Renal cortex interstitium (tissue), 11 donors: ENCODE results near the gene MRPS18A. TPM values are rescaled to one million over a fixed set of nuclear protein-coding genes. Genes with fewer than 3 reads are reported as not detected.
A peak's percentile ranks its signal among the peaks of the same experiment; 100 is the strongest.
"Not testable (repeated sequence)": the region's sequence is repeated elsewhere in the genome, so short reads cannot be mapped to it uniquely, and the experiment has no call there.

Experiments
- DNase-seq, 11 donors: peaks; one replicate each; pipeline ENCODE4 v3.0.0-alpha.2; 2013; ENCODE audit warnings: low read depth in 9 of 11, low spot score in 4 of 11; ENCODE audit errors: extremely low read depth in 1 of 11
- polyA plus RNA-seq, 3 donors: library from polyadenylated mRNA; unstranded; fragments of 120-200 nt; gene quantifications; one replicate each; pipeline ENCODE4 v1.2.1, GENCODE V29; 2013; ENCODE audit not compliant: insufficient read length in 3 of 3

MRPS18A gene
- polyA plus RNA-seq, 3 donors, result 43.4 to 49.2 (median 48.0) TPM

DNA sequence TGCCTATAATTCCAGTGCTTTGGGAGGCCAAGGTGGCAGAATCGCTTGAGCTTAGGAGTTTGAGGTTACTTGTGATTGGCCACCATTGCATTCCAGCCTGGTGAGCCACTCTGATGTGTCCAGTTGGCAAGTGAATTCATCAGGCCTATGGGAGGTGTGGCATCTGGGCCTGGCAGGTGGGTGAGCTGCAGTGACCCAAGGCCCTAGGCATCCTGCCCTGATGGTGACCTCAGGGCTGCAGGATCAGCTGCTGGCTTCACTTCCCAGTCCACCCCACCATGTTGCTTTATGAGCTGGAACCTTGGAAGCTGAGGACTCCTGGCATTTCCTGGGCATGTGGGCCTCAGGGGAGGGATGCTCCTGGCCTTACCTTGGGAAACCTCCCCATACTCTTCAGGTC lies 22.2 kb downstream of the MRPS18A start:
- no peak for DNase-seq

DNA sequence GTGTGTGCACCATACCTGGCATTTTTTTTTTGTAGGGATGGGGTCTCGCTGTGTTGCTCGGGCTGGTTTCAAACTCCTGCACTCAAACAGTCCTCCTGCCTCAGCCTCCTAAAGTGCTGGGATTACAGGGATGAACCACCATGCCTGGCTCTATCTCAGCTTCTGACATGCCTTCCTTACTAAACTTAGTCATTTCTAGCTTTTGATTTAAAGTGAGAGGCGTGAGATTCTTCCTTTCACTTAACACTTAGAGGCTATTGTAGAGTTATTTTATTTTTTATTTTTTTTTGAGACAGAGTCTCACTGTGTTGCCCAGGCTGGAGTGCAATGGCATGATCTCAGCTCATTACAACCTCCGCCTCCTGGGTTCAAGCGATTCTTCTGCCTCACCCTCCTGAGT lies 24.6 kb downstream of the MRPS18A start:
- DNase-seq, result not testable (repeated sequence)

DNA sequence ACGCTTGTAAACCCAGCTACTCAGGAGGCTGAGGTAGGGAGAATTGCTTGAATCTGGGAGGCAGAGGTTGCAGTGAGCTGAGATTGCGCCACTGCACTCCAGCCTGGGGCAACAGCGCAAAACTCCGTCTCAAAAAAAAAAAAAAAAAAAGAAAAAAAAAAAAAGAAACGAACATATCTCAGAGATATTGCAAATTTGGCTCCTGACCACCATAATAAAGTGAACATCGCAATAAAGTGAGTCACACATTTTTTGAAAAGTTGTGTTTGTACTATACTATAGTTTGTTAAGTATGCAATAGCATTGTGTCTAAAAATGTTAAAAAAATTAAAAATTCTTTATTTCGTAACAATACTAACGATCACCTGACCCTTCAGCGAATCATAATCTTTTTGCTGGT lies 29.4 kb downstream of the MRPS18A start:
- DNase-seq, result no peak

DNA sequence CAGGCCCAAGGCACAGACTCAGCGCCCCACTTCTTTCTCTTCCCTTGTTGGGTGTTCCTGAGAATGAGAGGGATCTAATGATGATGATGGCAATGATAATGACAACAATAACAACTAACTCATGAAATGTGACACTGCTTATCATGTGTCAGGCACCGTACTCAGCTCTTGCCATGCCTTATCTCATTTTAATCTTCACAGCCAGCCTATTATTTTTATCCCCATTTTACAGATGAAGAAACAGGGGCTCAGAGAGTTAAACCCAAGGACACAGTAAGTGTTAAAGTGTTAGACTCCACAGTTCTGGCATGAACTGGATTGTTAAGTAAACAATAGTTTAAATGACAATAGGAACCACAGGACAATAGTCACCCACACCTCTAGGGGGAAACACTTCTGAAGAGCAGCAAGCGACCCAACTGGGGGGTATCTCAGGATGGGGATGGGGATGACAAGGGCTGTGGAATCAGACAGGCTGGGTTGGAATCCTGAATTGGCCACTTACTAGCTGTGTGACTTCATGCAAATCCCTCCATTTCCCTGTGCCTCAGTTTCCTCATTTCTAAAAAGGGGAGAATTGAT lies 30.3 kb downstream of the MRPS18A start:
- no peak for DNase-seq

DNA sequence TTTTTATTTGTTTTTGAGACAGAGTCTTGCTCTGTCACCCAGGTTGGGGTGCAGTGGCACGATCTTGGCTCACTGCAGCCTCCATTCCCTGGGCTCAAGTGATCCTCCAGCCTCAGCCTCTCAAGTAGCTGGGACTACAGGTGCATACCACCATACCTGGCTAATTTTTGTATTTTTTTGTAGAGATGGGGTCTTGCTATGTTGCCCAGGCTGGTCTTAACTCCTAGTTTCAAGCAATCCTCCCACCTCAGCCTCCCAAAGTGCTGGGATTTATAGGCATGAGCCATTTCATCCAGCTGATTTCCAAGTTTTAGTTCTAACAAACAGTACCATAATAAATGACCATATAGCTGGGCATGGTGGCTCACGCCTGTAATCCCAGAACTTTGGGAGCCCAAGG lies 34.8 kb downstream of the MRPS18A start:
- DNase-seq, result not testable (repeated sequence)

DNA sequence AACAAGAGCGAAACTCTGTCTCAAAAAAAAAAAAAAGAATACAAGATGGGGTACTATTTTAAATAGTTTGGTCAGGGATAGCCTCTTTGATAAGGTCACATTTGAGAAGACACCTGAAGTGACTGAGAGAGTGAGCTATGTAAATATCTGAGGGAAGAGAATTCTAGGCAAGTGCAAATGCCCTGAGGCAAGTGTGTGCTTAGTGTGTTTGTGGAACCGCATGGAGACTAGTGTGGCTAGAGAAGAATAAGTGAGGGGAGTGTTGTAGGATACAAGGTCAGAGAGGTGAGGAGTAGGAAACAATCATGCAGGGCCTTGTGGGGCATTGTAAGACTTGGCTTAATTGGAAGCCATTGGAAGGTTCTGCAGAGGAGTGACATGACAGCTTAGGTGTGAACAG lies 39.3 kb downstream of the MRPS18A start:
- no peak for DNase-seq

DNA sequence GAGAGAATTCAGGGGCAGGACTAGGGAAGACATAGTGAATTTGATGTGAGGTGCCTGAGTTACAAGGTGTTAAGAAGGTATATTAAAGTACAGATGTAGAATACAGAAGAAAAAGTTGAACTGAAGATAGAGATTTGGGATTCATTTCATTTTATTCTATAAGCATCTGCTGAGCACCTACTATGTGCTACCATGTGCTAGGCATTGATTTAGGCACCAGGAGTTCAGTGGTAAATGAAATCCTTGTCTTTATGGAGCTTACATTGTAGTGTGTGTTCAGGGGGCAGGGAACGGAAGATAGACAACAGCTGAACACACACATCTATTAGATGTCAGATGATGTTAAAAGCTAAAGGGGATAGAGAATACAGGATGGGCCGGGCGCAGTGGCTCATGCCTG lies 40.0 kb downstream of the MRPS18A start:
- no peak for DNase-seq

DNA sequence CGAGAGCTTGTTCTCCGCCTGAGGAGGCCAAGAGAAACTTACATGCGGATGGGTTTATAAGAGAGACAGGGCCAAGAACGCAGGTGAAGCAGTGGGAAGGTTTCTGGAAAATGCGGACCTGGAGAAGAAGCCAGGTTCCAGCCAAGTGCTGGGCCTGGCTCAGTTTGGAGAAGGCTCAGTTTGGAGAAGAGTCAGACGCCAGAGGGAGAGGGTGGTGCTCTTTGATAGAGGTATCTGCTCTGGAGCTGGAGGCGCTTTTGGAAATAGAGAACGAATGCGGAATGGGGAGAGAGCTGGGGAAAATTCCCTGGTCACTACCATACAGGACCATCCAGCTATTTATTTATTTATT lies 42.0 kb downstream of the MRPS18A start:
- DNase-seq, result no peak

DNA sequence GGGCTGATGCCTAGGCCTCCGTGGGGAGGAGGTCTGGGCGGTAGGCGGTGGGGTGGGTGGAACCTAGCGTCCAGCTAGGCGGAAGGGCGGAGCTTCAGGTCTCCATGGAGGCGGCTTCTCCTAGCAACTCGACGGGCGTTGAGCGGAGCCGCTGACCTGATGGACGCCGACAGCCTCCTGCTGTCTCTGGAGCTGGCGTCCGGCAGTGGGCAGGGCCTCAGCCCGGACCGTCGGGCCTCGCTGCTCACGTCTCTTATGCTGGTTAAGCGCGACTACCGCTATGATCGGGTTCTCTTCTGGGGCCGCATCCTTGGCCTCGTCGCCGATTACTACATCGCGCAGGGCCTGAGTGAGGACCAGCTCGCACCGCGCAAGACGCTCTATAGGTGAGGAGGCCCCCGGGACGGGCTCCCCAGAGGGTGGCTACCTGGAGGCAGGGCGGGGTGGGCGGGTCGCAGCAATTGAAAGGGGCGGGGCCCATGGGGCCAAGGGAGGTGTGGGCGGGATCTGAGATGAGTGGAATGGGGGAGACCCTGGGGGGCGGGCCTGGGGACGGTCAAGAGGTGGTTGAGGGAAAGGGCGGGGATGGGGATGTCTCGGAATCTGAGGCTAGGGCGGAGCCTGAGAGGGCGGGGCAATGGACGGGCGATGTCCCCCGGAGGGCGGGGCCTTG lies 42.5 kb downstream of the MRPS18A start, which contains the start of gene RSPH9:
Gene RSPH9, plus strand, starts transcription at position 97 of the 673 bp plus-strand sequence. Its CDS starts 63 bp downstream, at position 160.
- DNase-seq, result peak in 4 of 11 donors; percentile 45 to 74 (median 62)

DNA sequence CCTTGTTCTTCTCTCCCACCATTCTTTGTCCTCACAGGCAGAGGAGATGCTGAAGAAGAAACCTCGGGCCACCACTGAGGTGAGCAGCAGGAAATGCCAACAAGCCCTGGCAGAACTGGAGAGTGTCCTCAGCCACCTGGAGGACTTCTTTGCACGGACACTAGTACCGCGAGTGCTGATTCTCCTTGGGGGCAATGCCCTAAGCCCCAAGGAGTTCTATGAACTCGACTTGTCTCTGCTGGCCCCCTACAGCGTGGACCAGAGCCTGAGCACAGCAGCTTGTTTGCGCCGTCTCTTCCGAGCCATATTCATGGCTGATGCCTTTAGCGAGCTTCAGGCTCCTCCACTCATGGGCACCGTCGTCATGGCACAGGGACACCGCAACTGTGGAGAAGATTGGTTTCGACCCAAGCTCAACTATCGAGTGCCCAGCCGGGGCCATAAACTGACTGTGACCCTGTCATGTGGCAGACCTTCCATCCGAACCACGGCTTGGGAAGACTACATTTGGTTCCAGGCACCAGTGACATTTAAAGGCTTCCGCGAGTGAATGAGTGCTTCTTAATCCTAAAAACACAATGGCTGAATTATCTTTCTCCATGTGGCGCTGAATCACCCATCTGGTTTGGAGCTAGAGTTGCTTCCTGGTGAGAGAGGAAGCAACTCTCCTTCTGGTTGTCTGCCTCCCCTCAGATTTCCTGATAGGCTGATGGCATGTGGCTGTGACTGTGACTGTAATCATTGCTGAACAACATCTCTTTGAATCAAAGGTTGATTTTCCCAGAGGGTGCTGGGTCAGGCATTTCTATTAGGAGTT lies 47.4 kb downstream of the MRPS18A start:
- DNase-seq, result no peak

DNA sequence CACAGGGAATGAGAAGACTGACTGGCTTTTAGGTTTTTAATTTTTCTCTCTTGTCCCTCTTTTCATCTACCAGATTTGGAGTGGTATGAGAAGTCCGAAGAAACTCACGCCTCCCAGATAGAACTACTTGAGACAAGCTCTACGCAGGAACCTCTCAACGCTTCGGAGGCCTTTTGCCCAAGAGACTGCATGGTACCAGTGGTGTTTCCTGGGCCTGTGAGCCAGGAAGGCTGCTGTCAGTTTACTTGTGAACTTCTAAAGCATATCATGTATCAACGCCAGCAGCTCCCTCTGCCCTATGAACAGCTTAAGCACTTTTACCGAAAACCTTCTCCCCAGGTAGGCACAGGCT lies 51.3 kb downstream of the MRPS18A start:
- no peak for DNase-seq

DNA sequence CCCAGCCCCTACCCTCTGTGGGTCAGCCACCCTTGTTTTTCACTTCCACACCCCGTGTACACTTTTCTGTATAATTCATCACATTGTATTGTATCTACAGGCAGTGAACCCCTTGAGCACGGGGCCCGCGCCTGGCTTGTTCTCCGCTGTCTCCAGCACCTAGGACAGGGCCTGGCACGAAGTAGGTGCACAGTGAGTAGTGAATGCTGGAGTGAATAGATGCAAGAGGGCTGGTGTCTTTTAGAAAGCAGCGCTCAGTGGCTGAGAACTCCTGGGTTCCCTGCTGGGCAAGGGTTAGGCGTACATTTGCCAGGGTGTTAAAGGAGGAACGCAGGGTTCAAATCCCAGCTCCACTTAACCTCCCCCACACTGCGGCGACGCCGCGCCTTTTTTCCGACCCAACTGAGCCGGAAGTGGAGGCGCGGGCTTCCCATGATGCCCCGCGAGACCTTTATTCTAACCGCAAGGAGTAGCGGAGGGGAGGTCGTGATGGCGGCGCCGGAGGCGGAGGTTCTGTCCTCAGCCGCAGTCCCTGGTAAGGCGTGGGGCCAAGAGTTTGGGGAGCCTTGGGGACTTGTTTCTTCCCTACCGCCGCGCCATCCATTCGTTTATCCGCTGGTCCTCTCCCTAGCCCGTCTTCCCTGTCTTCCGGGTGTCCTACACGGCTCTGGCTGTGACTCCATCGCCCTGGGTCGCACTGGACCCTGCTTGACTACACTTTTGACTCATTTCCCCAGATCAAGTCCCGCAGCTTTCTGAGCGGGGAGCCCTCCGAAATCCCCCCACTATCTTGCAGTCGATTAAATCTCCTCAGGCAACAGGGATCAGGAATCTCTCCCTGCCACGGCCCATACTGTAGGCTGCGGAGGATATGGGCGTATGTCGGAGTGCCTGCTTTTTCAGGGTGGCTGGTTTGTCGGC lies 51.9 kb downstream of the MRPS18A start, which contains the start of gene MAD2L1BP:
Gene MAD2L1BP, plus strand, starts transcription at position 454 of the 921 bp plus-strand sequence. Its CDS starts 36 bp downstream, at position 490.
- peak in 8 of 11 donors; percentile 66 to 82 (median 76) for DNase-seq

DNA sequence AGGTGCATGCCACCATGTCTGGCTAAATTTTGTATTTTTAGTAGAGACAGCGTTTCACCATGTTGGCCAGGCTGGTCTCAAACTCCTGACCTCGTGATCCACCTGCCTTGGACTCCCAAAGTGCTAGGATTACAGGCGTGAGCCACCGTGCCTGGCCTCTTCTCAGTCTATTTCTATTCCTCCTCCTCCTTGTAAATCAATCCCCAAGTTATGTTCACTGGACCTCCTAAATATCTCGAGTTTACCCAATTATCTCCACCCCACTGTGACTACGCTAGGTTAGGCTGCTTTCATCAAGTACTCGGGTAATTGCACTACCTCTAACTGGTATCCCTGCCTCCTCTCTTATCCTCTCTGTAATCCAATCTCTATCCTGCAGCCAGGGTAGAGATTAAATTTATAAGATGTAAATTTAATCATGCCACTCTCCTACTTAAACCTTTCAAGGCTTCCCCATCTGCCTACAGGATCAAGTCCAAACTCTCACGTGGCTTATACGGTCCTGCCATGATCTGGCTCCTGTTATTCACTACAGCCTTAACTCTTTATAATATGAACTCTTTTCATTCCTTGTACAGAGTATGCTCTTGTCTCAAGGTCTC lies 52.8 kb downstream of the MRPS18A start:
- no peak for DNase-seq

DNA sequence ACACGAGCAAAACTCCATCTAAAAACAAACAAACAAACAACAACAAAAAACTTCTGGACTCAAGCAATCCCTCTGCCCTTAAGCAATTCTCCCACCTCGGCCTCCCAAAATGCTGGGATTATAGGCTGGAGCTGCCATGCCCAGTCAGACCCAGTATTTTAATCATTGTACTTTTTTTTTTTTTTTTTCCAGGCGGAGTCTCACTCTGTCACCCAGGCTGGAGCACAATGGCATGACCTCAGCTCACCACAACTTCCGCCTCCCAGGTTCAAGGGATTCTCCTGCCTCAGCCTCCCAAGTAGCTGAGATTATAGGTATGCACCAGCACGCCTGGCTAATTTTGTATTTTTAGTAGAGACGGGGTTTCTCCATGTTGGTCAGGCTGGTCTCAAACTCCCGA lies 54.6 kb downstream of the MRPS18A start:
- DNase-seq, result not testable (repeated sequence)

DNA sequence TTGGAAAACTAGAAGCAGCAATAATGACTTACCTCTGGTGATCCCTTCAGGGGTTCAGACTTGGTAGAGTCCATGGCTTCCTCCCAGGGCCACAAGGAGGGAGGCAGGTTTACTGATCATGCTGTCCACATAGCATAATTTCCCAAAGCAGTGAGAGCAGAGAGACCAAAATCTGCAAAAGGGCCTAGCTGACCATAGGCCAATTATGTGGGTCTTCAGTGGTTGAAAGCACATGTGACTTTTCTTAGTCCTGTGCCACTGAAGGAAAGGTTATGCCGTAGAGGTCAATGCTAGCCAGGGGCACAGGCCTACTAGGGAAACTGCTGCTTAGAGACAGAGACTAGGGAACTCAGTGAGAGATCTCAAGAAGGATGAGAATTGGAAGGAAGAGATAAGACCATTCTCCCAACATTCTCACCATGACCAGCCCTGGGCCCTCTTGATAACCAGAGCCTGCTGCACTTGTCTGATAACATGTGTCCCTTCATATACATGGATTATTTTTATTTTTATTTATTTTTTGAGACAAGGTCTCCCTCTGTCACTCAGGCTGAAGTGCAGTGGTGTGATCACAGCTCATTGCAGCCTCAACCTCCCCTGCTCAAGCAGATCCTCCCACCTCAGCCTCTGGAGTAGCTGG lies 56.5 kb downstream of the MRPS18A start:
- no peak for DNase-seq

DNA sequence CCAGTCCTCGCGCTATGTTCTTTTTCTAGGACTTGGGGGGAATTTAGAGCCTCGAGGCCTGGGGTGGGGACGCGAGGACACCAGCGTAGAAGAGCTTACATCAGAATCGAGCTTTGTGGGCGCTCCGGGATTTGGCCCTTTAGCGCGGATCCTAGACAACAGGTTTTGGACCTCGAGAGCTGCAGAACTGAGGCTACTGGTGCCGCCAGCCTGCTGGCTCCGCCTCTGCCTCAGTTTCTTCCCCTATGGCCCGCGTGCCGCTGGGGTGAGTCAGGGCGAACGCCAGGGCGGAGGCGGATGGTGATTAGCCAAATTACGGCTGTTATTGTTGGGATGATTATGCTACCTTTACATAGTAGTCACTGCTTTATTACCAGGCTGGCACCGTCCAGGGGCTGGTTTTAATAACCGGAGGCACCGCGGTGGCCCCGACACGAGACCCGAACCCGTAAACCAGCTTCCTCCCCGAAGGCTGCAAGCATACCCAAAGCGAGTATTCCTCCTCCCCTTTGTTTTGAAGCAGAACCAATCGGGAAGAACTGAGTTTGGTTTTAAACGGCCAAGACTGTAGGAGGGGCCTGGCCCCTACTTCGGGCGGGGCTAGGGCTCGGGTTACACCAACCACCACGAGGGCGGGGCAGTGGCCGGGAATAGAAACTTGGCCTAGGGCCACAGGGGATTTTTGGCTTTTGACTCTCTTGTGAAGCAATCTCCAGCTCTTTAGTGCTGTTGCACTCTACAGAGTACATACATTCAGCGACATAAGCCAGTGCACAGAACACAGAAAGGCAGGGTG lies 57.9 kb downstream of the MRPS18A start:
- DNase-seq, result peak; percentile 89 to 98 (median 94)

DNA sequence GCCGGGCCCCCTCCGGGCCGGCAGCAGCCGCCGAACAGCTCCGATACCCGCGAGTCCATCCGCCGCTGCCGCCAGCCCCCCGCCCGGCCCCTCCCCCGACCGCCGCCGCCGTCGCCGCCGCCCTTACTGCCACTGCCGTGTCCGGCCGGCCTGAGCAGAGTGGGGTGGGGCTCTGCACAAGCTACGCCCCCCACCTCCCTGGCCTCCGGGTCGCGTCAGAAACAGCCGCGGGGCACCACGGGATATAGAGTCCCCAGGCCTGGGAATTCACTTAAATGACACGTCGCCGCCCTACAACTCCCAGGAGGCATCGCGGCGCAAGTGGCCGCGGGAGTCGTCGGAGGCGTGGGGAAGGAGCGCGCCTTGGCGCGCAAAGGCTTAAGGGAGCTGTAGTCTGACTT lies 58.5 kb downstream of the MRPS18A start, which contains the start of gene GTPBP2:
Gene GTPBP2, minus strand, starts transcription at position 161 of the 401 bp plus-strand sequence. Its CDS starts 102 bp downstream, at position 59.
- peak; percentile 94 to 99 (median 98) for DNase-seq
